ENCODE results near the gene AP2A2. TPM values are rescaled to one million over a fixed set of nuclear protein-coding genes. Genes with fewer than 3 reads are reported as not detected.

AP2A2 gene
- total and polyA plus RNA-seq, 2 of the 4 experiments (the other 2 are of a cell fraction): 19.9 to 49.0 TPM

DNA sequence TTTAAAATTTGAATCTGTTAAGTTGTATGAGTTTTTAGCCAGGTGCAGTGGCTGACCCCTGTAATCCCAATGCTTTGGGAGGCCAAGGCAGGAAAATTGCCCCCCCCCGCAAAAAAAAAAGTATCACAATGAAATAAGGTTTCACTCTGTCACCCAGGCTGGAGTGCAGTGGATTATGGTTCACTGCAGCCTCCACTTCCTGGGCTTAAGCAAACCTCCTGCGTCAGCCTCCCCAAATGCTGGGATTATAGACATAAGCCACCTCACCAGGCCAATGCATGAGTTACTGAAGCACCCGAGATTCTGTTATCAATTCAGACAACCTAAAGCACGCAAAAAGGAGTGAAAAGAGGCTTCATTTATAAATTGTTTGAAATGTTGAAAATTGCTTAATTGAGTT lies 12.6 kb upstream of the AP2A2 start:
- H2AK5ac ChIP-seq (ENCODE audit: low read depth, low read length): no peak overlapping the region
- no peak overlapping the region for H3K23ac ChIP-seq (ENCODE audit: low read depth, low read length)
- H3K14ac ChIP-seq (replicated peaks; ENCODE audit: low read depth, low read length): no peak overlapping the region
- POLR2A ChIA-PET (ENCODE audit: unreplicated experiment): no interaction called here
- no peak overlapping the region for H2BK5ac ChIP-seq (ENCODE audit: low read depth, low read length, poor library complexity, severe bottlenecking)
- H3K9me3 ChIP-seq (ENCODE audit: control insufficient read depth, insufficient read depth, low read length): no peaks in the 10 kb centered on the region
- no CpG with 5 or more reads among the region's 4 CpGs for WGBS, 2 experiments (ENCODE audit: extremely low coverage in 2 of 2, insufficient read length in 1 of 2)
- no peak for DNase-seq
- in situ Hi-C loops (cut with MboI; ENCODE audit: low sequenced_read_pairs): no loop called here
- H3K4me2 ChIP-seq (ENCODE audit: low read depth, low read length): no peak overlapping the region
- no peak overlapping the region for H4K91ac ChIP-seq (ENCODE audit: insufficient read depth, low read depth, low read length)
- no peaks in the 10 kb centered on the region; the same call in none of the 2 replicates for H4K20me1 ChIP-seq (ENCODE audit: insufficient read depth, low read length)
- H3K36me3 ChIP-seq (ENCODE audit: control insufficient read depth, insufficient read depth, low read length): no peaks in the 10 kb centered on the region; the same call in 1 of the 2 replicates
- H3K27ac ChIP-seq (ENCODE audit: insufficient read depth, low read length): no peak overlapping the region
- H3K9ac ChIP-seq (ENCODE audit: low read depth, low read length): no peak overlapping the region
- no peak overlapping the region for H2BK120ac ChIP-seq (ENCODE audit: low read depth, low read length)
- no peak overlapping the region for H2BK15ac ChIP-seq (ENCODE audit: low read depth, low read length)
- no peak overlapping the region for H3K56ac ChIP-seq (ENCODE audit: extremely low read depth, insufficient read depth, low read length)
- H4K5ac ChIP-seq (ENCODE audit: low read depth, low read length): no peak overlapping the region
- no peak overlapping the region for H2AK9ac ChIP-seq (replicated peaks; ENCODE audit: low read depth, low read length, poor library complexity)
- no peak overlapping the region for H2AFZ ChIP-seq (replicated peaks; ENCODE audit: low read length, poor library complexity)
- dilution Hi-C loops (cut with HindIII; ENCODE audit: low sequenced_read_pairs, unreplicated experiment): no loop called here
- 0 out of 2 replicates have a peak, but pooled peaks cover 8% of the 10 kb centered on the region for H3K9me1 ChIP-seq (ENCODE audit: insufficient read depth, low read length)
- no TSS peak for BruUV-seq (replicated peaks)
- H3K18ac ChIP-seq (ENCODE audit: low read depth, low read length): no peak overlapping the region
- no peak overlapping the region for H3K4me3 ChIP-seq (ENCODE audit: insufficient read depth, low read depth, low read length)
- H3K79me1 ChIP-seq (ENCODE audit: low read depth in 1 of 2, low read length in 2 of 2): peaks cover 4 to 33% of the 10 kb centered on the region in 2 experiments
- CTCF ChIA-PET: no interaction called here
- intact Hi-C loops (cut with micrococcal nuclease): no loop called here
- H4K8ac ChIP-seq (ENCODE audit: low read depth in 2 of 2, low read length in 2 of 2): no peak overlapping the region
- no peak overlapping the region for H2BK20ac ChIP-seq (ENCODE audit: low read depth, low read length)
- no peaks in the 10 kb centered on the region for H3K27me3 ChIP-seq (ENCODE audit: control insufficient read depth, insufficient read depth, low read length)
- TF ChIP-seq CEBPB (IDR thresholded peaks at IDR 0.05; ENCODE audit: low read depth, low read length) (no peak), RAD21 (IDR thresholded peaks at IDR 0.05; ENCODE audit: low read length) (no peak), CHD1 (IDR thresholded peaks at IDR 0.05; ENCODE audit: low read depth, low read length) (no peak), NFE2L2 (IDR thresholded peaks at IDR 0.05; ENCODE audit: low read depth, low read length) (no peak), CTCF (conservative IDR thresholded peaks at IDR 0.05; ENCODE audit: low read depth, low read length) (no peak), POLR2A (IDR thresholded peaks at IDR 0.05; ENCODE audit: low read depth, low read length) (no peak), ELK1 (IDR thresholded peaks at IDR 0.05; ENCODE audit: borderline replicate concordance, low read depth, low read length) (no peak), FOS (IDR thresholded peaks at IDR 0.05; ENCODE audit: low read depth, low read length) (no peak), RFX5 (IDR thresholded peaks at IDR 0.05; ENCODE audit: low read depth, low read length) (no peak), MXI1 (IDR thresholded peaks at IDR 0.05; ENCODE audit: borderline replicate concordance, low read depth, low read length) (no peak), MAZ (IDR thresholded peaks at IDR 0.05; ENCODE audit: borderline replicate concordance, low read depth, low read length) (no peak), SMC3 (IDR thresholded peaks at IDR 0.05; ENCODE audit: low read depth, low read length) (no peak), RCOR1 (IDR thresholded peaks at IDR 0.05; ENCODE audit: insufficient replicate concordance, low read length) (no peak), MAFK (IDR thresholded peaks at IDR 0.05; ENCODE audit: low read depth, low read length) (no peak), BHLHE40 (IDR thresholded peaks at IDR 0.05; ENCODE audit: low read depth, low read length) (no peak)
- TF ChIP-seq, protein P1, sequence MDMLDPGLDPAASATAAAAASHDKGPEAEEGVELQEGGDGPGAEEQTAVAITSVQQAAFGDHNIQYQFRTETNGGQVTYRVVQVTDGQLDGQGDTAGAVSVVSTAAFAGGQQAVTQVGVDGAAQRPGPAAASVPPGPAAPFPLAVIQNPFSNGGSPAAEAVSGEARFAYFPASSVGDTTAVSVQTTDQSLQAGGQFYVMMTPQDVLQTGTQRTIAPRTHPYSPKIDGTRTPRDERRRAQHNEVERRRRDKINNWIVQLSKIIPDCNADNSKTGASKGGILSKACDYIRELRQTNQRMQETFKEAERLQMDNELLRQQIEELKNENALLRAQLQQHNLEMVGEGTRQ (IDR thresholded peaks at IDR 0.05; ENCODE audit: low read depth, low read length): no peak
- ATAC-seq (ENCODE audit: low read depth): no peak
- H3K4ac ChIP-seq (ENCODE audit: low read depth, low read length): no peak overlapping the region
- peaks cover 7% of the 10 kb centered on the region; the same call in 1 of the 2 replicates for H3K4me1 ChIP-seq (ENCODE audit: control insufficient read depth, insufficient read depth, low read length)

Data from IMR-90 (cell line).